Suppressor macrophage treated with lipopolysaccharide for 4 hours (primary cell): ENCODE measurements around the gene ALPP.

Experiments
- DNase-seq: peaks from one replicate; pipeline ENCODE4 v3.0.0-alpha.2; 2020

Gene ALPP

DNA sequence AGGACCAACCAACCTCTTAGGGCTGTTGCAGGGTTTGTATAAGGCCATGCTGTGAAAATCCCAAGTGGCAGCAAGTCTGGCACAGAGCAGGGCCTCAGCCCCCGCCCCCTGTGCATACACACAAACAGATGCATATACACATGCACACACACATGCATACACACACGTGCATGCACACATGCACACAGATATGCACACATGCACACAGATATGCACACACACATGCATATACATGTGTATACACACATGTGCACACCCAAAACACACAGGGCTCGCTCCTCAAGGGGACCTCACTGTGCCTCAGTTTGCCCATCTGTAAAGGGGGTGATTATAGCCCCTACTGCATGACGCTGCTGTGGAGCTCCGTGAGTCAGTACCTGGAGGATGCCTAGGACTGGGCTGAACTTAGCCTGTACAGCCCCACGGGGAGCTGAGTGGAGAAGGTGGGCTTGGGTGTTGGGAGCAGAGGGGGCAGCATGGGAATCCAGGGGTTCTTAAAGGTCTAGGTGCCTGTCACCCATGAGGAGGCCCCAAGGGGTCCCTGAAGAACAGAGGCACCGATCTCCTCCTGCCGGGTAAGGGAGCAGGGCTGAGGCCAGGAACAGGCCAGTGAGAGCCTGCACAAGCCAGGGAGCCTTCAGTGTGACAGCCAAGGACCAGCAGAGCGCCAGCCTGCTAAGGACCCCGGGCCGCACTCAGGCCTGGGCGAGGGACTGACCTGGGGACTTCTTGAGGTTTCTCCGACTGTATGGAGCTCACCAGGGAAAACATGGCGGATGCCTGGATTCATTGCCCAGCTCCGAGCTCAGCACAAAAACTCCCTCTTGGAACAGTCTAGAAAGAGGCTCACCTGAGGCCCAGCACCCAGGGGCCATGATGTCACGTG lies 53.4 kb downstream of the ALPP start:
- DNase-seq, result no peak
